ENCODE results near the gene LITAF.

DNA sequence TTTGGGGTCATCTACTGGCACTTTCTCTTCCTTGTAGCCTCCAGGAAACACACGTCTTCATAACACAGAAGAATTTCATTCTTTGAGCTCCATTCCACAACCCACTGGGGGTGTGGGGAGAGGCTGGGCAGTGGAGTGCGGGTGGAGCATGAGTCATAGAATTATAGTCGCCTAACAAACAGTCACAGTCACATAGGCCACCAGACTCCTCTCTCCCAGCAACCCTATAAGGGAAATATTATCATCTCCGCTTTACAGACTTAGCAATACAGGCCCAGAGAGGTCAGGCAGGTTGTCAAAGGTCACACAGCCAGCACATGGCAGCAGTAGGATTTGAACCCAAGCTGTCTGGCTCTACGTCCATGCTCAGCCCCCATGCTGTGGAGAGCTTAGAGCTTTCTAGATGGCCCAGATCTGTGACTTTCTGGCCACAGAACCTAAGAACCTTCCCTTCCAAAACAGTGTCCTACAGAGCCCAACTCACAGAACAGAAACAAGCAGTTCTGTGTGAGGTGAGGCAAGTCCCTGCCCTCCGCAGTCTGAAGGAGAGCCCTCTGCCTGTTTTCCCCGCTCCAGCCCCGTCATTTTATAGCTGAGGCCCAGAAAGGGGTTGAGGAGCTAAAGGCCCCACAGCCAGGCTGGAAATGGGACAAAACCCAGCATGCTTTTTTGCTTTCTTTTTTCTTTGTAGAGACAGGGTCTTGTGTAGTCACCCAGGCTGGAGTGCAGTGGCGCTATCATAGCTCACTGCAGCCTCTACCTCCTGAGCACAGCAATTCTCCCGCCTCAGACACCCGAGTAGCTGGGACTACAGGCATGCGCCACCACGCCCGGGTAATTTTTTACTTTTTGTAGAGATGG lies 10.7 kb upstream of the LITAF start:
- no peak for TF ChIP-seq TAF1 (IDR thresholded peaks at IDR 0.05; ENCODE audit: low read depth, low read length)
- TF ChIP-seq POLR2A (IDR thresholded peaks at IDR 0.05; ENCODE audit: low read depth, low read length), result no peak
- TF ChIP-seq POLR2AphosphoS5 (IDR thresholded peaks at IDR 0.05; ENCODE audit: low read depth, low read length), result no peak

Measured in GM12891 (cell line).